K562 (cell line): ENCODE results near the gene CCNQ. TPM values are rescaled to one million over a fixed set of nuclear protein-coding genes. Genes with fewer than 3 reads are reported as not detected.

Source experiments
- HDAC6 ChIP-seq: IDR thresholded peaks from 2 replicates; pipeline ENCODE4 v1.6.1; 2012; ENCODE audit warnings: low read depth, mild to moderate bottlenecking, control low read depth, inconsistent platforms, low read length, moderate library complexity
- HMGXB4 ChIP-seq: sonication (generic); formaldehyde crosslinking; IDR thresholded peaks from 2 replicates; pipeline ENCODE4 v1.8.1; 2023; ENCODE audit warnings: mild to moderate bottlenecking, missing genetic modification reagents
- MLX ChIP-seq, 2 experiments: fragments of 450-650 bp in 1 of 2; sonication (generic) in 1 of 2; formaldehyde crosslinking; conservative IDR thresholded peaks; 2 replicates each; pipeline versions ENCODE4 v1.4.0 to v1.8.1; 2020 to 2022; ENCODE audit warnings: mild to moderate bottlenecking in 1 of 2, missing genetic modification reagents in 1 of 2
- PHF8 ChIP-seq: fragments of 200-600 bp; sonication (generic); IDR thresholded peaks from 2 replicates; pipeline ENCODE4 v1.6.1; 2012; ENCODE audit warnings: mixed run types, mild to moderate bottlenecking, inconsistent platforms, low read length, moderate library complexity, borderline replicate concordance
- STAT6 ChIP-seq: sonication (generic); formaldehyde crosslinking; IDR thresholded peaks from 2 replicates; pipeline ENCODE4 v1.8.1; 2023; ENCODE audit warnings: mild to moderate bottlenecking, missing genetic modification reagents
- TCF15 ChIP-seq: fragments of 250-450 bp; sonication (Bioruptor Pico); IDR thresholded peaks from 2 replicates; pipeline ENCODE4 v1.8.0; 2022; ENCODE audit warnings: moderate library complexity, mild to moderate bottlenecking, inconsistent platforms
- WHSC1 ChIP-seq: IDR thresholded peaks from one replicate; pipeline ENCODE4 v1.6.1; 2012; ENCODE audit warnings: low read length, control low read depth, inconsistent platforms
- polyA plus RNA-seq, 8 experiments: library from polyadenylated mRNA; depleted of rRNA in 4 of 8; stranded (reverse) in 5 of 8; unstranded in 3 of 8; fragments of >200 nt; fragmentation: Nextera tagmentation in 2 of 8; fragmentation: Illumina TruSeq in 1 of 8; extraction: Ambion mirVana in 2 of 8; extraction: Trizol in 1 of 8; gene quantifications; 2 replicates each; pipeline versions ENCODE4 v1.2.1 to v1.2.3, GENCODE V29; 2011 to 2014; ENCODE audit warnings: inconsistent platforms in 1 of 8, missing spikeins in 1 of 8
- total RNA-seq, 7 experiments: library from RNA; depleted of rRNA in 6 of 7; stranded (reverse); fragments of >200 nt in 6 of 7; fragmentation: Illumina TruSeq in 2 of 7; extraction: Trizol in 2 of 7; gene quantifications; 2 replicates each; pipeline versions ENCODE4 v1.2.1 to v1.2.3, GENCODE V29; 2011 to 2021; ENCODE audit warnings: low replicate concordance in 1 of 7

Gene CCNQ
- total and polyA plus RNA-seq, 9 of the 15 experiments (the other 6 are each of a cell fraction or from before 2014, with no cell fraction given) = 0.92 to 53.8 (median 25.3) TPM

- TF ChIP-seq MLX (CRISPR knock-in tag; conservative IDR thresholded peaks at IDR 0.05) = no peak
- TF ChIP-seq HMGXB4 (CRISPR knock-in tag) = no peak
- TF ChIP-seq WHSC1 = no peak
- TF ChIP-seq STAT6 (CRISPR knock-in tag) = no peak
- TF ChIP-seq PHF8 = no peak
- TF ChIP-seq HDAC6 = no peak
- TF ChIP-seq TCF15 (CRISPR knock-in tag) = no peak
Measured at GRCh38 chrX:153620576-153620975, 21.6 kb upstream of the CCNQ start (continued).
